K562 (cell line): ENCODE measurements around the gene SEC11A. TPM values are rescaled to one million over a fixed set of nuclear protein-coding genes. Genes with fewer than 3 reads are reported as not detected.

Source experiments
- ATAC-seq: fragments of 200-7000 bp; cut with Tn5 transposase; 3 replicates; pipeline ENCODE4 v1.9.1; 2020; ENCODE audit warnings: moderate library complexity
- BruUV-seq: library from RNA; stranded (reverse); fragments of 400-500 nt; replicated peaks from 2 replicates; lab custom pipeline; 2021; lab: Mats Ljungman, UMichigan
- CTCF ChIA-PET: fragments of 300-600 bp; formaldehyde crosslinking; extraction: SDS; loops from one replicate; lab custom pipeline; 2021; ENCODE audit warnings: low intra/inter-chr PET ratio; lab: Yijun Ruan, JAX
- POLR2A ChIA-PET: fragments of 300-600, 350-650 bp; sonication (Branson Sonifier 250); formaldehyde crosslinking; extraction: SDS; loops from one replicate; lab custom pipeline; 2021; ENCODE audit warnings: antibody characterized with exemption, inconsistent platforms; lab: Yijun Ruan, JAX
- DNase-seq, 4 experiments: peaks; one replicate each; pipeline versions ENCODE4 v3.0.0 to v3.0.0-alpha.2; 2011 to 2018; ENCODE audit warnings: low spot score in 3 of 4, mixed read lengths in 3 of 4; ENCODE audit errors: extremely low read depth in 1 of 4
- FAIRE-seq: peaks from 2 replicates; lab custom pipeline; 2011; peaks lifted over from hg19 to GRCh38; lab: Jason Lieb, UNC
- H2AFZ ChIP-seq: 2 replicates; pipeline ENCODE4 v1.6.0; 2011; ENCODE audit warnings: low read depth, low read length, control low read depth, inconsistent platforms
- H3K27ac ChIP-seq: fragments of 200-600 bp; 3 replicates; pipeline ENCODE4 v1.8.0; 2011; ENCODE audit warnings: low read depth, mild to moderate bottlenecking, control low read depth, inconsistent platforms, low read length, moderate library complexity, mixed read lengths; ENCODE audit errors: extremely low read depth
- H3K27me3 ChIP-seq, 2 experiments: fragments of 300-600 bp in 1 of 2; 2 replicates in 1 of 2; 3 replicates in 1 of 2; pipeline versions ENCODE4 v1.6.0 to v1.8.0; 2011; ENCODE audit warnings: inconsistent platforms in 2 of 2, low read length in 2 of 2, mild to moderate bottlenecking in 1 of 2, mixed read lengths in 1 of 2, moderate library complexity in 1 of 2; ENCODE audit not compliant: control insufficient read depth in 2 of 2, insufficient read depth in 2 of 2
- H3K36me3 ChIP-seq: fragments of 300-600 bp; 3 replicates; pipeline ENCODE4 v1.8.0; 2011; ENCODE audit warnings: mild to moderate bottlenecking, low read length, inconsistent platforms; ENCODE audit not compliant: control insufficient read depth, insufficient read depth
- H3K4me1 ChIP-seq, 2 experiments: fragments of 200-600 bp in 1 of 2; replicated peaks in 1 of 2; 2 replicates in 1 of 2; 3 replicates in 1 of 2; pipeline versions ENCODE4 v1.5.1 to v1.8.0; 2011; ENCODE audit warnings: inconsistent platforms in 2 of 2, low read length in 2 of 2, mild to moderate bottlenecking in 1 of 2, mixed read lengths in 1 of 2, moderate library complexity in 1 of 2; ENCODE audit not compliant: control insufficient read depth in 2 of 2, insufficient read depth in 2 of 2
- H3K4me2 ChIP-seq: 2 replicates; pipeline ENCODE4 v1.6.1; 2011; ENCODE audit warnings: low read length, control low read depth, inconsistent platforms, mixed read lengths; ENCODE audit not compliant: insufficient read depth
- H3K4me3 ChIP-seq: fragments of 200-600 bp; sonication (generic), shearing (Covaris generic); 2 replicates; pipeline ENCODE4 v1.5.1; 2016; ENCODE audit warnings: control low read depth, inconsistent platforms
- H3K79me2 ChIP-seq: fragments of 200-600 bp; 3 replicates; pipeline ENCODE4 v1.8.0; 2011; ENCODE audit warnings: low read length, inconsistent platforms; ENCODE audit not compliant: control insufficient read depth, insufficient read depth
- H3K9ac ChIP-seq, 2 experiments: 2 replicates each; pipeline versions ENCODE4 v1.6.0 to v1.6.1; 2011; ENCODE audit warnings: low read depth in 2 of 2, low read length in 2 of 2, control low read depth in 1 of 2, inconsistent platforms in 1 of 2, mild to moderate bottlenecking in 1 of 2, mixed read lengths in 1 of 2; ENCODE audit not compliant: insufficient read depth in 1 of 2
- H3K9me1 ChIP-seq: one replicate; pipeline ENCODE4 v1.6.0; 2011; ENCODE audit warnings: inconsistent platforms, mild to moderate bottlenecking, low read length, moderate library complexity; ENCODE audit not compliant: control insufficient read depth, insufficient read depth
- H3K9me3 ChIP-seq: replicated peaks from 2 replicates; pipeline ENCODE4 v1.5.1; 2011; ENCODE audit warnings: low read depth, low read length, inconsistent platforms; ENCODE audit not compliant: control insufficient read depth, insufficient read depth
- H4K20me1 ChIP-seq: replicated peaks from 2 replicates; pipeline ENCODE4 v1.6.1; 2011; ENCODE audit warnings: low read length, inconsistent platforms, mixed read lengths; ENCODE audit not compliant: control insufficient read depth, insufficient read depth
- ATF1 ChIP-seq, 2 experiments: fragments of 450-650 bp in 1 of 2; IDR thresholded peaks; 2 replicates each; pipeline ENCODE4 v1.6.1; 2016; ENCODE audit warnings: missing compliant biosample characterization in 1 of 2, missing genetic modification characterization in 1 of 2
- BCOR ChIP-seq: fragments of 450-650 bp; IDR thresholded peaks from 2 replicates; pipeline ENCODE4 v1.6.1; 2016
- EHMT2 ChIP-seq: fragments of 450-650 bp; IDR thresholded peaks from 2 replicates; pipeline ENCODE4 v1.6.1; 2018; ENCODE audit warnings: antibody characterized with exemption
- FOS ChIP-seq: IDR thresholded peaks from 3 replicates; pipeline ENCODE4 v1.6.1; 2011; ENCODE audit not compliant: insufficient read length; ENCODE audit errors: extremely low read depth
- FOSL1 ChIP-seq: fragments of 200-800 bp; sonication (Bioruptor generic); conservative IDR thresholded peaks from 2 replicates; pipeline ENCODE4 v1.6.1; 2016; ENCODE audit warnings: missing genetic modification characterization, missing compliant biosample characterization
- NCOA4 ChIP-seq: fragments of 450-650 bp; IDR thresholded peaks from 2 replicates; pipeline ENCODE4 v1.6.1; 2018; ENCODE audit warnings: mild to moderate bottlenecking; ENCODE audit not compliant: partially characterized antibody
- NEUROD1 ChIP-seq: fragments of 150-350 bp; IDR thresholded peaks from 2 replicates; pipeline ENCODE4 v1.6.1; 2014; ENCODE audit warnings: borderline replicate concordance, low read length, low read depth; ENCODE audit not compliant: partially characterized antibody
- POLR2B ChIP-seq: fragments of 450-650 bp; IDR thresholded peaks from 2 replicates; pipeline ENCODE4 v1.6.1; 2018; ENCODE audit warnings: low read depth; ENCODE audit not compliant: partially characterized antibody
- PTBP1 ChIP-seq: fragments of 200-400 bp; formaldehyde crosslinking; IDR thresholded peaks from 2 replicates; pipeline ENCODE4 v1.6.1; 2017; ENCODE audit warnings: low read depth, low read length
- PTRF ChIP-seq: fragments of 450-650 bp; IDR thresholded peaks from 2 replicates; pipeline ENCODE4 v1.6.1; 2016; ENCODE audit warnings: mild to moderate bottlenecking, missing genetic modification characterization, missing compliant biosample characterization
- PTTG1 ChIP-seq: fragments of 450-650 bp; IDR thresholded peaks from 2 replicates; pipeline ENCODE4 v1.6.1; 2016; ENCODE audit warnings: low read depth, mild to moderate bottlenecking, missing genetic modification characterization, missing compliant biosample characterization
- PURB ChIP-seq: sonication (generic); formaldehyde crosslinking; IDR thresholded peaks from 2 replicates; pipeline ENCODE4 v1.9.0; 2021; ENCODE audit warnings: low read depth, mild to moderate bottlenecking, missing genetic modification reagents
- RUNX1 ChIP-seq: sonication (generic); IDR thresholded peaks from 2 replicates; pipeline ENCODE4 v1.6.1; 2016; ENCODE audit warnings: antibody characterized with exemption, low read depth
- SMARCA4 ChIP-seq: fragments of 450-650 bp; IDR thresholded peaks from 2 replicates; pipeline ENCODE4 v1.6.1; 2016
- SMARCA5 ChIP-seq: fragments of 450-650 bp; IDR thresholded peaks from 2 replicates; pipeline ENCODE4 v1.6.1; 2016
- SMARCC2 ChIP-seq: fragments of 450-650 bp; IDR thresholded peaks from 2 replicates; pipeline ENCODE4 v1.6.1; 2017; ENCODE audit warnings: antibody characterized with exemption, moderate library complexity, mild to moderate bottlenecking, low read depth
- ZKSCAN1 ChIP-seq: fragments of 150-350 bp; IDR thresholded peaks from 2 replicates; pipeline ENCODE4 v1.6.1; 2016; ENCODE audit warnings: low read depth, low read length
- ZNF75A ChIP-seq: fragments of 450-650 bp; formaldehyde crosslinking; IDR thresholded peaks from 2 replicates; pipeline ENCODE4 v1.4.0; 2020; ENCODE audit warnings: mild to moderate bottlenecking
- WGBS: fragments of 100-300 bp; shearing (Covaris generic); methylation state at CpG from one replicate; pipeline ENCODE4 v1.1.6; 2016; ENCODE audit warnings: low coverage, mixed read lengths; ENCODE audit not compliant: insufficient coverage; ENCODE audit errors: missing lambda C conversion rate; 5-methylcytosine and 5-hydroxymethylcytosine counted together
- in situ Hi-C: fragments of 300-500 bp; cut with MboI; formaldehyde crosslinking; loops from 4 replicates; pipeline ENCODE4 v1.15.0; 2018; ENCODE audit warnings: inconsistent platforms, mixed read lengths
- intact Hi-C: fragments of 100-400 bp; cut with micrococcal nuclease; formaldehyde crosslinking; loops from 2 replicates; pipeline ENCODE4 v1.14.2; 2022
- polyA plus RNA-seq, 8 experiments: library from polyadenylated mRNA; depleted of rRNA in 4 of 8; stranded (reverse) in 5 of 8; unstranded in 3 of 8; fragments of >200 nt; fragmentation: Nextera tagmentation in 2 of 8; fragmentation: Illumina TruSeq in 1 of 8; extraction: Ambion mirVana in 2 of 8; extraction: Trizol in 1 of 8; gene quantifications; 2 replicates each; pipeline versions ENCODE4 v1.2.1 to v1.2.3, GENCODE V29; 2011 to 2014; ENCODE audit warnings: inconsistent platforms in 1 of 8, missing spikeins in 1 of 8
- total RNA-seq, 7 experiments: library from RNA; depleted of rRNA in 6 of 7; stranded (reverse); fragments of >200 nt in 6 of 7; fragmentation: Illumina TruSeq in 2 of 7; extraction: Trizol in 2 of 7; gene quantifications; 2 replicates each; pipeline versions ENCODE4 v1.2.1 to v1.2.3, GENCODE V29; 2011 to 2021; ENCODE audit warnings: low replicate concordance in 1 of 7
- TF ChIP-seq, protein P1 (sequence below): IDR thresholded peaks from 2 replicates; pipeline ENCODE4 v1.6.1; 2011; ENCODE audit warnings: borderline replicate concordance, low read depth, mild to moderate bottlenecking, moderate library complexity, low read length; ENCODE audit not compliant: insufficient read depth, poor library complexity, severe bottlenecking

The SEC11A gene
- total and polyA plus RNA-seq, 9 of the 15 experiments (the other 6 are each of a cell fraction or from before 2014, with no cell fraction given) = 175 to 310 (median 229) TPM

DNA sequence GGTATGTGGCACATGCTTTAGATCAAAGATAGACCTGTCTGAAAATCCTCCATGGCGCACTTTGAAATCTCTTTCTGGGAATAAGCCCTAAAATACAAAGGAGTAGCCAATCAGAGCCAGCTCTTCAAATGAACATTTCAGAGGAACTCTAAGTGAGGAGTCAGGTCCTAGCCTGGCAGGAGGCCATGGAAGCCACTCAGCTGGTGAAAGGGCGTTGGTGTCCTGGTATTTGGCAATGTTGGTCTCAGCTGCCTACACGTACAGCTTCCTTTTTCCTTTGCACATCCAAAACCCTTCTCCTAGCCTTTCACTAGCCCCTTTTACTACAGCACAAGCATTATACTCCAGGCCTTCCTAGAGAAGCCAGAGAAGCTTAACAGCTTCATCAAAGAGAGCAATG lies 67.4 kb downstream of the SEC11A start:
- Histone ChIP-seq H3K79me2 (peaks cover 11% of the 10 kb centered on the region), H3K9me1 (peaks cover 9% of the 10 kb centered on the region), H2AFZ (no peak overlapping the region), H3K36me3 (peaks cover 77% of the 10 kb centered on the region), H3K27me3 (no peaks in the 10 kb centered on the region), H3K9ac (no peak overlapping the region), H3K4me2 (no peak overlapping the region), H3K27ac (no peak overlapping the region), H3K4me1 (peaks cover 13 to 20% of the 10 kb centered on the region in 2 experiments; a peak in 4 of 5 replicates), H3K9me3 (no peaks in the 10 kb centered on the region), H3K4me3 (no peak overlapping the region), H4K20me1 (no peaks in the 10 kb centered on the region; the same call in 1 of the 2 replicates)
- 79% methylated on average over 3 of the region's 3 CpGs for WGBS
- TF ChIP-seq ATF1 (CRISPR knock-in tag; IDR thresholded peaks at IDR 0.05) = no peak
- no peak for TF ChIP-seq ATF1 (tag; IDR thresholded peaks at IDR 0.05)
- no peak for TF ChIP-seq PTBP1
- TF ChIP-seq ZKSCAN1 = no peak
- no peak for TF ChIP-seq EHMT2
- no peak for TF ChIP-seq POLR2B
- TF ChIP-seq SMARCA5 = no peak
- no peak for TF ChIP-seq BCOR
- TF ChIP-seq SMARCC2 = no peak
- TF ChIP-seq NCOA4 = no peak
- no peak for TF ChIP-seq SMARCA4
- no peak for TF ChIP-seq FOSL1 (tag)
- no peak for TF ChIP-seq ZNF75A (CRISPR knock-in tag)
- TF ChIP-seq PTRF (tag) = no peak
- no peak for TF ChIP-seq PURB (CRISPR knock-in tag)
- TF ChIP-seq RUNX1 = no peak
- no peak for TF ChIP-seq FOS
- TF ChIP-seq, protein P1, sequence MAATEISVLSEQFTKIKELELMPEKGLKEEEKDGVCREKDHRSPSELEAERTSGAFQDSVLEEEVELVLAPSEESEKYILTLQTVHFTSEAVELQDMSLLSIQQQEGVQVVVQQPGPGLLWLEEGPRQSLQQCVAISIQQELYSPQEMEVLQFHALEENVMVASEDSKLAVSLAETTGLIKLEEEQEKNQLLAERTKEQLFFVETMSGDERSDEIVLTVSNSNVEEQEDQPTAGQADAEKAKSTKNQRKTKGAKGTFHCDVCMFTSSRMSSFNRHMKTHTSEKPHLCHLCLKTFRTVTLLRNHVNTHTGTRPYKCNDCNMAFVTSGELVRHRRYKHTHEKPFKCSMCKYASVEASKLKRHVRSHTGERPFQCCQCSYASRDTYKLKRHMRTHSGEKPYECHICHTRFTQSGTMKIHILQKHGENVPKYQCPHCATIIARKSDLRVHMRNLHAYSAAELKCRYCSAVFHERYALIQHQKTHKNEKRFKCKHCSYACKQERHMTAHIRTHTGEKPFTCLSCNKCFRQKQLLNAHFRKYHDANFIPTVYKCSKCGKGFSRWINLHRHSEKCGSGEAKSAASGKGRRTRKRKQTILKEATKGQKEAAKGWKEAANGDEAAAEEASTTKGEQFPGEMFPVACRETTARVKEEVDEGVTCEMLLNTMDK = no peak
- TF ChIP-seq PTTG1 (tag) = no peak
- no peak for TF ChIP-seq NEUROD1
- intact Hi-C loops (no loop called here), in situ Hi-C loops (no loop called here)
- DNase-seq (no peak), ATAC-seq (no peak), FAIRE-seq (no peak)
- BruUV-seq = no TSS peak
- ChIA-PET CTCF (no interaction called here), POLR2A (interaction anchor here (0.5 to 2.5 kb wide), 7 partner anchors 8 to 184 kb away, joined by 3 to 11 read pairs (median 4); no protein-coding TSS in a partner anchor)
